Sigmoid colon (tissue), 4 donors: Measurements from ENCODE around the gene UTP25.

Source experiments
- POLR2A ChIP-seq, 2 donors: fragments of 450-650 bp; IDR thresholded peaks; one replicate each; pipeline ENCODE4 v1.6.1; 2016; ENCODE audit warnings: antibody characterized with exemption in 2 of 2, mild to moderate bottlenecking in 2 of 2, moderate library complexity in 2 of 2
- POLR2AphosphoS5 ChIP-seq, 4 donors: sonication (generic); formaldehyde crosslinking; IDR thresholded peaks; one replicate each; pipeline ENCODE4 v1.6.1; 2017; ENCODE audit warnings: antibody characterized with exemption in 4 of 4

DNA sequence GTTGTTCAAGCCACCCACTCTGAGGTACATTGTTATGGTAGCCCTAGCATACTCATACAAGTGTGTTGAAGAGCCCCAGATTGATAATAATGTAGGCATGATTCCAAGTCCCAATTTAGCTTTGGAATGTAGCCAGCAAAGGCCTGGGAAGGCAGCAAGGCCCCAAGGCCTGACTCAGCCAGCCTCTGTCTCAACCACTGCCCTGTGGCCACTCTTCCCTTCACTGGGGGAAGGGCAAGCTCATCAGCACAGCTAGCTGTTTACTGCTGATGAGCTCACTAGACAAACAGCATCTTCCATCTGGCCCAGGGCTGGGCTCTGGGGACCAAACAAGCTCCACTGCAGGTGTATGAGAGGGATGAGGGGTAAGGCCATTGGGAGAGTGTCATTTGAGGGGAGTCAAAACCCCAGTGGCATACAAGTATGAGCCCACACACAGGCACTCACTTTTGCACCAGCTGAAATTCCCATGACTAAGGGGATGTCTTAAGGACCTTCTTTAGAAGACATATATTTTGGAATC is 19.7 kb upstream of the UTP25 start:
- no peak for TF ChIP-seq POLR2AphosphoS5 (IDR thresholded peaks at IDR 0.05)
- TF ChIP-seq POLR2A (IDR thresholded peaks at IDR 0.05): no peak
